ENCODE measurements around the gene CSTF2T. TPM values are rescaled to one million over a fixed set of nuclear protein-coding genes. Genes with fewer than 3 reads are reported as not detected.

The CSTF2T gene
- total and polyA plus RNA-seq, 2 of the 13 experiments (the other 11 are each of a cell fraction or from before 2014, with no cell fraction given) = 1.4 to 7.2 TPM

DNA sequence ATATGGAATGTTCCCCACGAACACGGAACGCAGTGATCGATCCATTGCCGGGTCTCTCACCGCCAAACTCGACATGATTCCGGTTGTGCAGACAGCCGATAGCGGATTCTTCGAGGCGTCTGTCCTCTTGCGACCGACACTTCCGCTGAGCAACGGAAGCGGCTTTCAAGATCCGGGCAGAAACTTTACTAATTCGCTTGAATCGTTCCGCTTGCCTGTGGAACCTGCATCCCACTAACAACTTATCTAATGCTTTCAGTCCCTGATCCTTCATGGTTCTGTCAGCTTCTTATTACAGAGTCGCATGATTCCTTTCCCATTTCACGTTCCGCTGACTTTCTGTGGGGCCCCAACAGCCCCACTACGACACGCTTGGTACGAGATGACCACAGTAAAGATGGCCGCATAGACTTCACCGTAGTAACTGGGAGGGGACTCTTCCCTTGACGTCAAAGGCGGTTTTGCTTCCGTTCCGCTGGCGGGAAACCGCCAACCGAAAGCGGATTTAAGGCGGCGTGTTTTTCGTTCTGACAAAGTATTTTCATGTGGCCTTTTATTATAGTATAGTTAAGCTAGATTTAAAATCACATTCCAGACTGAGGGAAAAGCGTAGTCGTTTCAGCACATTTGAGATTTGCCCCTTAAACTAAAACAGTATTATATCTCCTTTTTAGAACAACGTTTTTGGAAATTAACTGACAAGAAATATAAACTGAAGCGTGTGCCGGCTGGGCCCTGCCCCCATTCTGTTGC lies at the start of gene CSTF2T (continued):
- TF ChIP-seq NFIC (IDR thresholded peaks at IDR 0.05; ENCODE audit: low read length) = no peak
- TF ChIP-seq SAFB2 (CRISPR knock-in tag; IDR thresholded peaks at IDR 0.05; ENCODE audit: borderline replicate concordance, low read depth) = 0 out of 2 replicates have a peak, but pooled peaks have one; percentile 35
- no peak for TF ChIP-seq NBN (conservative IDR thresholded peaks at IDR 0.05)
- peak; percentile 94 for TF ChIP-seq YY1 (IDR thresholded peaks at IDR 0.05; ENCODE audit: insufficient read depth, insufficient replicate concordance, low read depth, low read length)
- no peak for TF ChIP-seq ZNF441 (CRISPR knock-in tag; IDR thresholded peaks at IDR 0.05; ENCODE audit: borderline replicate concordance)
- 0 out of 2 replicates have a peak, but pooled peaks have one; percentile 23 for TF ChIP-seq FOXK1 (CRISPR knock-in tag; IDR thresholded peaks at IDR 0.05; ENCODE audit: borderline replicate concordance, low read depth)
- no peak for TF ChIP-seq SOX6 (IDR thresholded peaks at IDR 0.05)
- no peak for TF ChIP-seq SOX6 (CRISPR knock-in tag; IDR thresholded peaks at IDR 0.05)
- no peak for TF ChIP-seq KLF9 (CRISPR knock-in tag; IDR thresholded peaks at IDR 0.05; ENCODE audit: low read depth)
- no peak for TF ChIP-seq ZNF260 (CRISPR knock-in tag; IDR thresholded peaks at IDR 0.05; ENCODE audit: borderline replicate concordance, low read depth)
- TF ChIP-seq, protein P1, sequence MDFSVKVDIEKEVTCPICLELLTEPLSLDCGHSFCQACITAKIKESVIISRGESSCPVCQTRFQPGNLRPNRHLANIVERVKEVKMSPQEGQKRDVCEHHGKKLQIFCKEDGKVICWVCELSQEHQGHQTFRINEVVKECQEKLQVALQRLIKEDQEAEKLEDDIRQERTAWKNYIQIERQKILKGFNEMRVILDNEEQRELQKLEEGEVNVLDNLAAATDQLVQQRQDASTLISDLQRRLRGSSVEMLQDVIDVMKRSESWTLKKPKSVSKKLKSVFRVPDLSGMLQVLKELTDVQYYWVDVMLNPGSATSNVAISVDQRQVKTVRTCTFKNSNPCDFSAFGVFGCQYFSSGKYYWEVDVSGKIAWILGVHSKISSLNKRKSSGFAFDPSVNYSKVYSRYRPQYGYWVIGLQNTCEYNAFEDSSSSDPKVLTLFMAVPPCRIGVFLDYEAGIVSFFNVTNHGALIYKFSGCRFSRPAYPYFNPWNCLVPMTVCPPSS (IDR thresholded peaks at IDR 0.05) = no peak
- no peak for TF ChIP-seq TP53 (CRISPR knock-in tag; conservative IDR thresholded peaks at IDR 0.05)
- peak; percentile 74 for TF ChIP-seq CREB1 (IDR thresholded peaks at IDR 0.05)
- peak; percentile 96 for TF ChIP-seq CREB1 (CRISPR knock-in tag; IDR thresholded peaks at IDR 0.05)
- TF ChIP-seq ZNF263 (CRISPR knock-in tag; IDR thresholded peaks at IDR 0.05) = no peak
- no peak for TF ChIP-seq ZNF660 (CRISPR knock-in tag; IDR thresholded peaks at IDR 0.05; ENCODE audit: borderline replicate concordance, low read depth)
- TF ChIP-seq, protein P2, sequence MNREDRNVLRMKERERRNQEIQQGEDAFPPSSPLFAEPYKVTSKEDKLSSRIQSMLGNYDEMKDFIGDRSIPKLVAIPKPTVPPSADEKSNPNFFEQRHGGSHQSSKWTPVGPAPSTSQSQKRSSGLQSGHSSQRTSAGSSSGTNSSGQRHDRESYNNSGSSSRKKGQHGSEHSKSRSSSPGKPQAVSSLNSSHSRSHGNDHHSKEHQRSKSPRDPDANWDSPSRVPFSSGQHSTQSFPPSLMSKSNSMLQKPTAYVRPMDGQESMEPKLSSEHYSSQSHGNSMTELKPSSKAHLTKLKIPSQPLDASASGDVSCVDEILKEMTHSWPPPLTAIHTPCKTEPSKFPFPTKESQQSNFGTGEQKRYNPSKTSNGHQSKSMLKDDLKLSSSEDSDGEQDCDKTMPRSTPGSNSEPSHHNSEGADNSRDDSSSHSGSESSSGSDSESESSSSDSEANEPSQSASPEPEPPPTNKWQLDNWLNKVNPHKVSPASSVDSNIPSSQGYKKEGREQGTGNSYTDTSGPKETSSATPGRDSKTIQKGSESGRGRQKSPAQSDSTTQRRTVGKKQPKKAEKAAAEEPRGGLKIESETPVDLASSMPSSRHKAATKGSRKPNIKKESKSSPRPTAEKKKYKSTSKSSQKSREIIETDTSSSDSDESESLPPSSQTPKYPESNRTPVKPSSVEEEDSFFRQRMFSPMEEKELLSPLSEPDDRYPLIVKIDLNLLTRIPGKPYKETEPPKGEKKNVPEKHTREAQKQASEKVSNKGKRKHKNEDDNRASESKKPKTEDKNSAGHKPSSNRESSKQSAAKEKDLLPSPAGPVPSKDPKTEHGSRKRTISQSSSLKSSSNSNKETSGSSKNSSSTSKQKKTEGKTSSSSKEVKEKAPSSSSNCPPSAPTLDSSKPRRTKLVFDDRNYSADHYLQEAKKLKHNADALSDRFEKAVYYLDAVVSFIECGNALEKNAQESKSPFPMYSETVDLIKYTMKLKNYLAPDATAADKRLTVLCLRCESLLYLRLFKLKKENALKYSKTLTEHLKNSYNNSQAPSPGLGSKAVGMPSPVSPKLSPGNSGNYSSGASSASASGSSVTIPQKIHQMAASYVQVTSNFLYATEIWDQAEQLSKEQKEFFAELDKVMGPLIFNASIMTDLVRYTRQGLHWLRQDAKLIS (CRISPR knock-in tag; IDR thresholded peaks at IDR 0.05) = no peak
- 0 out of 2 replicates have a peak, but pooled peaks have one; percentile 36 for TF ChIP-seq ZFX (CRISPR knock-in tag; IDR thresholded peaks at IDR 0.05; ENCODE audit: low read depth)
- TF ChIP-seq WIZ (CRISPR knock-in tag; IDR thresholded peaks at IDR 0.05) = peak; percentile 72; the same call in 1 of the 2 replicates
- TF ChIP-seq ZSCAN22 (CRISPR knock-in tag; IDR thresholded peaks at IDR 0.05) = no peak
- no peak for TF ChIP-seq SNRNP70 (IDR thresholded peaks at IDR 0.05; ENCODE audit: low read depth, low read length)
- no peak for TF ChIP-seq ZNF788 (CRISPR knock-in tag; IDR thresholded peaks at IDR 0.05; ENCODE audit: borderline replicate concordance)
- TF ChIP-seq, protein P3, sequence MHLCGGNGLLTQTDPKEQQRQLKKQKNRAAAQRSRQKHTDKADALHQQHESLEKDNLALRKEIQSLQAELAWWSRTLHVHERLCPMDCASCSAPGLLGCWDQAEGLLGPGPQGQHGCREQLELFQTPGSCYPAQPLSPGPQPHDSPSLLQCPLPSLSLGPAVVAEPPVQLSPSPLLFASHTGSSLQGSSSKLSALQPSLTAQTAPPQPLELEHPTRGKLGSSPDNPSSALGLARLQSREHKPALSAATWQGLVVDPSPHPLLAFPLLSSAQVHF (CRISPR knock-in tag; IDR thresholded peaks at IDR 0.05) = no peak
- no peak for TF ChIP-seq SMAD9 (CRISPR knock-in tag; IDR thresholded peaks at IDR 0.05)
